ENCODE data around the gene EDA.
A peak's percentile ranks its signal among the peaks of the same experiment; 100 is the strongest.

The EDA gene

DNA sequence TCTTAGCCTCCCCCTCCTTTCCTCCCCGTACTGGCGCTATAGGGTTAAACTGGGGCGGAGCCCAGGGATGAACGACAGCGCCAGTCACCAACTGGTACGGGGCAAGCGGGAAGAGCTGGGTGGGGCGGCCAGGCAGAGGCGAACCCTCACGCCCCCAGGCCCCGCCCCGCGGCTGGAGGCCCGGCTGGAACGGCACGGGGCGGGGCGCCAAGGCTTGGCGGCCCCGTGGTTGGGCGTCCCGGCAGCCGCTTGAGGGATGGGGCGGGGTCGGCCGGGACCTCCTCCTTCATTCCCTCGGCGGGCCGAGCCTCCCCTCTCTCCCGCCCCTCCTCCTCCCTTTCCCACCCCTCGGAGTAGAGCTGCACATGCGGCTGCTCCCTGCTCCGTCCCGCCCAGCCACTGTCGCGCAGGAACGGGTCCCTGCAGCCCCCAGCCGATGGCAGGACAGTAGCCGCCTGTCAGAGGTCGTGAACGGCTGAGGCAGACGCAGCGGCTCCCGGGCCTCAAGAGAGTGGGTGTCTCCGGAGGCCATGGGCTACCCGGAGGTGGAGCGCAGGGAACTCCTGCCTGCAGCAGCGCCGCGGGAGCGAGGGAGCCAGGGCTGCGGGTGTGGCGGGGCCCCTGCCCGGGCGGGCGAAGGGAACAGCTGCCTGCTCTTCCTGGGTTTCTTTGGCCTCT lies at the start of gene EDA:
EDA (plus strand) TSS at position 335 of the 678 bp plus-strand sequence.
- peak; percentile 32 to 64 for DNase-seq (ENCODE audit: low read depth in 2 of 2)

DNA sequence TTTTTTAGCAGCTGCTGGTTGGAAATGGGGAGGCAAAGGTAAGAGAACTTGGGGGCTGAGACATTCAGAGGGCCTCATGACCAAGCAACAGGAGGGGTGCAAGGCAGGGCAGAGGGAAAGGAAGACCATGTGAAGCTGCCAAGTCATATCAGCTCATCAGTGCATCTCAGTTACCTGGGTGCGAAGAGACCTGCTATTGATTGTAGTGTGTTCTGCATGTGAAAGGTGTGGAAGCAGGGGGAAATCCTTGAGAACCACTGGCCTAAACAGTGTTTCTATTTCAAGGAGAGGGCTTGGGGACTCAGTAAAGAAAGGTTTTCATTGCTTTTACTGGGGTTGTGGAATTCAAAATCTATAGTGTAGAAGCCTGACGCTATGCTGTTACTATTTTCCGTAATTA lies 47.1 kb upstream of the EDA start:
- no peak for DNase-seq (ENCODE audit: low read depth in 2 of 2)

DNA sequence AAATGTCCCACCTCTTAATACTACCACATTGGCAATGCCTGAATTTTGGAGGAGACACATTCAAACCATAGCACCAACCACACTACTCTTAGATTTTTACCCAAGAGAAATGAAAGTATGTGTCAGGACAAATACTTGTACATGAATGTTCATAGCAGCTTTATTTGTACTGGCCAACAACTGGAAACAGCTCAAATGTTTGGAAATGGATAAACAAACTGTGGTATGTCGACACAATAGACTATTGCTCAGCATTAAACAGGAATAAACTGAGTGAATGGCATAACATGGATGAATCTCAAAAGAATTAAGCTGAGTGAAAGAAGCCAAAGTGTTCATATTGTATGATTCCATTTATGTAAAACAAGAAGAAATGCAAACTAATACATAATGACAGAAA lies 18.5 kb upstream of the EDA start:
- no peak for DNase-seq (ENCODE audit: low read depth in 2 of 2)

DNA sequence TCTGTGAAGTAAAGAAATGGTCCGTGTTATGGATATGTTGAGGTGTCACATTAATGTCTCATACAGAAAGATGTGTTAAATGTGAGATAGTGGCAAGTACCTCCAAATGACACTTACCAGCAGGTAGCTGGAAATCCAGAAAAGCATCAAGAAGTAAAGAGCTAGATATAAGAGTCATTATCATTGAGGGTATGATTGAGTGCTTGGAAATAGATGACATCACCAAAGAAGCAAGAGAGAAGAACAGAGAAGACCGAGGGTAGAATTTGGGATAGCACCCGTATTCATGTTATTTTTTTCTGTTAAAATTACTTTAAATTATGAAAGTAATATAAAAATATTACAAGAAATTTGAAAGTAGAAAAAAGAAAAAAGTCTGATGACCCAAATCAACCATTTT lies 15.7 kb upstream of the EDA start:
- no peak for DNase-seq (ENCODE audit: low read depth in 2 of 2)

DNA sequence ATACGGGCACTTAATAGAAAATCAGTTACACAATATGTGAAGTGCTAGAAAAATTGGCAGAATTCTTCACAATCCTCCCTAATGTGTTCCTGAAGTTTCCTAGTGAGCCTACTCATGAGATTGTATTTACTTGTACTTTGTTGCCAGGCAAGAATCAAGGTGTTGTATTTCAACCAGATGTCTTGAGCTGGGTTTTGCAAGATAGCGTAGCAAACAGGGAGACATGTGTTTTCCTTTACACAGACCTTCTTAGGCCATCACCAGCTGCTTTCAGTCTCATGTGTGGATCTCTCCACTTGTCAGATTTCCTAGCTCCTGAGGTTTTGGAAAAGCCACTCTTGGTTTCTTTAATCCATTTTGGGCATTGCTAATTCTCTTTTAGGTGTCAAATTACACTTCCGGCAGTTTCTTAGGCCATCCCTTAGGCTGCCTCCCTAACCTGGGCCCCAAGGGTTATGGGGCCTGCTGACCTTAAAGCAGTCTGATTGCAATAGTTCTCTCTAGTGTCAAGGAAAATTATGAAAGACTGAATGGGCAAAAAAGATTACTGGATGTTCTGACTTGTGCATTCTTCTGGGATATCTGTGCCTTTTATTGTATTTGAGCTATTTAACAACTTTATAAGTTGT lies 12.2 kb upstream of the EDA start:
- no peak for DNase-seq (ENCODE audit: low read depth in 2 of 2)

DNA sequence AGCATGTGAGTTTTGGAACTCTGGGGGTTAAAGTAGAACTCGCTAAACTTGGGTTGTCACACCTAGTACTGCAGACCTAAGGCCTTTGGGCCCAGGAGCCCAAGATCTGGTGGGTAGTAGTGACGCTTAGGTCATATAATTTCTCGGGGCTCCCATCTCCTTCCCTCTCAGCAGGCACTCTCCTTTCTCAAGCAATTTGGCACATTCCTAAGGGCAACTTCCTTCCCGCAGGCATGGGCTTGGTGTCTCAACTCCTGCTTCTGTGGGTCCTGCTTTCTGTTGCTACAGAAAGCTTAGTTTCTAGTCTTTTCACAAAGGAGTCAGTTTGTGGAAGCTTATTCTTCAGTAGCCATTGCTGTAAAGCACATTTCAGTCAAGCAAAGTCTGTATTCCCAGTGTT lies 10.4 kb upstream of the EDA start:
- no peak for DNase-seq (ENCODE audit: low read depth in 2 of 2)

GRCh38 chrX:69607616-69608015 lies 8.3 kb upstream of the EDA start:
- DNase-seq (ENCODE audit: low read depth in 2 of 2): no peak

GRCh38 chrX:69613946-69614345 lies 2.0 kb upstream of the EDA start:
- DNase-seq (ENCODE audit: low read depth in 2 of 2): no peak

GRCh38 chrX:69614886-69615285 lies 1.0 kb upstream of the EDA start:
- no peak for DNase-seq (ENCODE audit: low read depth in 2 of 2)

- DNase-seq (ENCODE audit: low read depth in 2 of 2): no peak
These were observed 571 bp upstream of the EDA start for GRCh38 chrX:69615342-69615741.

DNA sequence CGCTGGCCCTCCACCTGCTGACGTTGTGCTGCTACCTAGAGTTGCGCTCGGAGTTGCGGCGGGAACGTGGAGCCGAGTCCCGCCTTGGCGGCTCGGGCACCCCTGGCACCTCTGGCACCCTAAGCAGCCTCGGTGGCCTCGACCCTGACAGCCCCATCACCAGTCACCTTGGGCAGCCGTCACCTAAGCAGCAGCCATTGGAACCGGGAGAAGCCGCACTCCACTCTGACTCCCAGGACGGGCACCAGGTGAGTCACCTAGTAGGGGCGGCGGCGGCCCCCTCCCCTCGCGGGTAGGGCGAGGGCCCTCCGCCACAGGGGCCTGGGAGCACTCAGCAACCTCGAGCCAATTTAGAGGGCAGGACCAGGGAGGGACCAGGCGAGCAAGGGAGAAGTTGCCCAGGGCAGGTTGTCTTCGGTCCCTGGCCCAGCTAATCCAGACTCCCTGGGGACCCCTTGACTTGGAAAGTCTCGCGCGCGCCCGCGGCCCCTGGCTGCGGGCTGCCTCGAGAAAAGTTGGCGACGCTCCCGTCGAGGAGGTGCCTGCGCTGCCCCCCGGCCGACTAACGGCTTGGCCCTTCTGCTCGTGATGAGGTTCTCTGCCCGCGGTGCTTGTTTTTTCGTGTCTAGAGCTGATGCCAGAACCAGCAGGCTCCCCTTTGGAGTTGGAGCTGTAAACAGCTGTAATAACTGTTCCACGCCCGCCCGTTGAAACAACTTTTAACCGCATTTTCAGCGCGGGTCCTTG lies 717 bp downstream of the EDA start:
- no peak for DNase-seq (ENCODE audit: low read depth in 2 of 2)

DNA sequence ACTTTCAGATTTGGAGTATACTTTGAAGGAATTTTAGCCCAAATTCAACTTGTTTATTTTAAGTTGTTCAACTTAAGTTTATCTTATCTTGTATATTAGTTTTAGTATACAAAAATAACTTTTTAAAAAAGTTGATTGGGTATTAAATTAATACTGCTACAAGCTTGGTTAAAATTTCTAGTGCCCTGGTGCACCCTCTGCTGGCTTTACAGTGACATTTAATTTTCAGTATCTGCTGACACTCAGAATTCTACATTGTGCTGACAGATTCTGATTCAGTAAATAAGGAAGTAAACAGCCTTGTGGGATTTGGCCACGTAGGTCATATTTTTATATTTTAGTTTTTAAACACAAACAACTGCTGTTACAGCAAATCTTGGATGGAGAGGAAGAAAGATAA lies 2.9 kb downstream of the EDA start:
- no peak for DNase-seq (ENCODE audit: low read depth in 2 of 2)

DNA sequence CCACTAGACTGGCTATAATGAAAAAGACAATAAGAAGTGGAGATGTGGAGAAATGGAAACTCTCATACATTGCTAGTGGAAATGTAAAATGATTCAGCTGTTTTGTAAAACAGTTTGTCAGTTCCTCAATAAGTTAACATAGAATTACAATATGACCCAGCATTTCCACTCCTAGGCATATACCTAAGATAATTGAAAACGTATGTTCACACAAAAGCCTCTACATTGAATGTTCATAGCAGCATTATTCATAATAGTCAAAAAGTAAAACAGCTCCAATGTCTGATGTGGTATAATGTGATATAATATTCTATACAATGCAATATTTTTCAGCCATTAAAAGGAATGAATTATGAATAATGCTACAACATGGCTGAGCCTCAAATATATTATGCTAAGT lies 10.2 kb downstream of the EDA start:
- DNase-seq (ENCODE audit: low read depth in 2 of 2): no peak

DNA sequence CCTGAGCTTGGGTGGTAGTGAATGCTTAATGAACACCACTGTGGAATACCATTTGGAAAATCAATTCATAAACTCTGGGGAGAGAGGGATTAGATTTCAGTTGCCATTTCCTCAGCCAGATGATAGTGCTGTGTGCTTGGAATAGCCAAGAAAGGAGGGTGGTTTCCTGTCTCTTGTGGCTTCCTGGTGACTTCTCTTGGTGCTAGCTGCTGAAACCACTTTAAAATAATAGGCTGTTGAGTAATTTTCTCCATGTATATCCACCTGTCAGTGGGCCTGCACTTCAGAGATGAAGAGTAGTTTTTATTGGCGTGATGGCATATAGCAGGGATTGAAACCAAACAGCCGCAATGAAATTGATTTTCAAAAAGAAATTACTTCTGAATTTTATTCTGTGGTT lies 11.8 kb downstream of the EDA start:
- DNase-seq (ENCODE audit: low read depth in 2 of 2): no peak

DNA sequence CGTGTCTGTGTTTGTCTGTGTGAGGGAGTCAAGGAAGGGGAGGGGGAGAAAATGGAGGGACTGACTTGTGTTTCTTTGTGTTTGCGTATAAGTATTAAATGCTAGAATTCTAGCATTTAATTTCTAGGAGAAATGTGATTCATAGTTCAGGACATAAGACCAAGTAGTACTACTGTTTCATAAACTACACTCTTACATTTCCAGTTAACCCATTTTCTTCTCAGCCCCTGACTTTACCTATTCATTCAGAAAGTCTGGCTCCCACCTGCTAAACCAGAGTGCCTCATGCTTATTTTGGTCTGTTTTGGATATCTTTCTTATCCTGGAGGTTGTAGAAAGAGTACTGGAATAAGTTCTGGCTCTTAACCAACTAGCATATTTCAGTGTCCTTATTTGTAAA lies 14.2 kb downstream of the EDA start:
- no peak for DNase-seq (ENCODE audit: low read depth in 2 of 2)

DNA sequence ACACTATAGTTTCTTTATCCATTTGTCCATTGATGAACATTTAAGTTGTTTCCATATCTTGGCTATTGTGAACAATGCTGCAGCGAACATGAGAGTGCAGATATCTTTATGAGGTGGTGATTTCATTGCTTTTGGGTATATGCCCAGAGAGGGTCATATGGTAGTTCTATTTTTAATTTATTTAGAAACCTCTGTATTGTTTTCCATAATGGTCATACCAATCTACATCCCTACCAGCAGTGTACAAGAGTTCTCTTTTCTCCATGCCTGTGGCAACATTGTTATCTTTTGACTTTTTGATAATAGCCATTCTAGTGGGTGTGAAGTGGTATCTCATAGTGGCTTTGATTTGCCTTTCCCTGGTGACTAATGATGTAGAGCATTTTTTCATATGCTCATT lies 48.8 kb downstream of the EDA start:
- no peak for DNase-seq (ENCODE audit: low read depth in 2 of 2)

- no peak for DNase-seq (ENCODE audit: low read depth in 2 of 2)
These were observed 54.2 kb downstream of the EDA start for GRCh38 chrX:69670001-69670555.

DNA sequence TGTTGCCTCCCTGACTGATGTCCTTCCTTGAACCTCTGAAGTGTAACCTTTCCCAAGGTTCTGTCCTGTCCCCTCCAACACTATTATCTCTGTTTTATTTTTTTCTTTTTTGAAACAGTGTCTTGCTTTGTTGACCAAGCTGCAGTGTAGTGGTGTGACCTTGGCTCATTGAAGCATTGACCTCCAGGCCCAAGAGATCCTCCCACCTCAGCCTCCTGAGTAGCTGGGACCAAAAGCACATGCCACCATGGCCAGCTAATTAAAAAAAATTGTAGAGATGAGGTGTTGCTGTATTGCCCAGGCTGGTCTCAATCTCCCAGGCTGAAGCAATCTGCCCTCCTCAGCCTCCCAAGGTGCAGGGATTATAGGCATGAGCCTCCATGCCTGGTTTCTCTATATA lies 59.0 kb downstream of the EDA start:
- DNase-seq (ENCODE audit: low read depth in 2 of 2): no peak

- DNase-seq (ENCODE audit: low read depth in 2 of 2): no peak
These were observed 89.9 kb downstream of the EDA start for GRCh38 chrX:69705818-69706217.

DNA sequence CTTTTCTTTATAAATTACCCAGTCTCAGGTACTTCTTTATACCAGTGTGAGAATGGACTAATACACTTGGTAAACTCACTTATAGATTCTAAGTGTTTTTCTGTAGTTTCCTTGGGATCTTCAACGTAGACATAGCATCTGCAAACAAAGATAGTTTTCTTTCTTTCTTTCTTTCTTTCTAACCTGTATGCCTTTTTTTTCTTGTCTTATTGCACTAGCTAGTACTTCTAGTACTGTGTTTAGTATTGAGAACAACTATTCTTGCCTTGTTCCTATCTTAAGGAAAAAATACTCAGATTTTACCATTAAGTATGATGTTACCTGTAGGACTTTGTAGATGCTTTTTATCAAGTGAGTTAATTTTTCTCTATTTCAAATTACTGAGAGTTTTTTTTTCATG lies 102.2 kb downstream of the EDA start:
- DNase-seq (ENCODE audit: low read depth in 2 of 2): no peak

DNA sequence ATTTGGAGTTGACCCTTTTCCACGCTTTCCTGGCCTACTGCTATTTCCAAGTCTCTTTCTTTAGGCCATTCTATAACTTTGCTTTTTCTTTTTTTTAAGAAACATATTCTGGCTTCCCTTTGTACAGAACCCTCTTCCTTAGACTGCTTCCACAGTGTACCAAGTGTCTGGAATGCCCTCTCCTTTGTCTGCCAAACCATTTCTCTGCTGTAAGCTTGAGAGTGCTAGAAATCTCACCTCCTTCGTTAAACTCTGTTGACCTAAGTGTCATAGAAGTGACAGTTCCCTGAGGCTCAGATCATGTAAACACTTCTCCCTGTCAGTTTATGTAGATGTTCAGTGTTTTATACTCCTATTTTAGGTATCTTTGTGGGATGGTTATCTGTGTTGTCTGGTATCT lies 108.4 kb downstream of the EDA start:
- DNase-seq (ENCODE audit: low read depth in 2 of 2): no peak

DNA sequence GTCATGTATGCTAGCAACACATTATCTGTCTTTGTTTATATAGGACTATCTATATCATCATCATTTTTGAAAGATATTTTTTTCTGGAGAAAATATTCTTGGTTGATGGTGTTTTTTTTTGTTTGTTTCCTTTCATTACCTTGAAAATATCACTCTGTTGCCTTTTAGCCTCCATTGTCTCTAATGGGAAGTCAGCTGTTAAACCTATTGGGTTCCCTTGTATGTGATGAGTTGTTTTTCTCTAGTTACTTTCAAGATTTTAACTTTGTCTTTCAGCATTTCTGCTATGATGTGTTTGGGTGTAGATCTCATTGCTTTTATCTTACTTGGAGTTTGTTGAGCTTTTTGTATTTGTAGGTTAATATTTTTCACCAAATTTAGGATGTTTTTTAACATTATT lies 124.4 kb downstream of the EDA start:
- DNase-seq (ENCODE audit: low read depth in 2 of 2): no peak

- no peak for DNase-seq (ENCODE audit: low read depth in 2 of 2)
These were observed 125.8 kb downstream of the EDA start for GRCh38 chrX:69741721-69742120.
